GM10266 (cell line): ENCODE measurements around the gene ISYNA1.

Source experiments
- DNase-seq: peaks from one replicate; pipeline ENCODE4 v3.0.0; 2012; ENCODE audit errors: extremely low spot score
- CTCF ChIP-seq: IDR thresholded peaks from 2 replicates; pipeline ENCODE4 v1.5.1; 2012; ENCODE audit warnings: mild to moderate bottlenecking, low read depth; ENCODE audit not compliant: control insufficient read depth, insufficient read depth; ENCODE audit errors: missing control alignments

The ISYNA1 gene

GRCh38 chr19:18449552-18449951 is 11.6 kb upstream of the ISYNA1 start:
- DNase-seq, result no peak
- no peak for TF ChIP-seq CTCF

- DNase-seq, result no peak
These were observed 9.0 kb upstream of the ISYNA1 start for GRCh38 chr19:18446811-18447359.

GRCh38 chr19:18446145-18446810 is 8.3 kb upstream of the ISYNA1 start:
- no peak for DNase-seq
- TF ChIP-seq CTCF, result no peak

More at GRCh38 chr19:18446811-18447359, 9.0 kb upstream of the ISYNA1 start:
- TF ChIP-seq CTCF, result no peak

GRCh38 chr19:18445262-18445948 is 7.5 kb upstream of the ISYNA1 start:
- DNase-seq, result no peak
- no peak for TF ChIP-seq CTCF

GRCh38 chr19:18444513-18444912 is 6.6 kb upstream of the ISYNA1 start:
- TF ChIP-seq CTCF, result no peak
- no peak for DNase-seq

- no peak for DNase-seq
- no peak for TF ChIP-seq CTCF
These were observed 5.9 kb upstream of the ISYNA1 start for GRCh38 chr19:18443831-18444230.

- TF ChIP-seq CTCF, result no peak
- no peak for DNase-seq
These were observed 5.5 kb upstream of the ISYNA1 start for GRCh38 chr19:18443406-18443805.
